GM12878 (cell line): Measurements from ENCODE around the gene THAP11. TPM values are rescaled to one million over a fixed set of nuclear protein-coding genes. Genes with fewer than 3 reads are reported as not detected.

Experiments
- ATAC-seq: fragments of 200-7000 bp; cut with Tn5 transposase; 3 replicates; pipeline ENCODE4 v1.9.1; 2020; ENCODE audit warnings: mild to moderate bottlenecking, moderate library complexity
- BruUV-seq: library from RNA; stranded (reverse); fragments of 400-500 nt; replicated peaks from 2 replicates; lab custom pipeline; 2021; lab: Mats Ljungman, UMichigan
- CTCF ChIA-PET: fragments of 300-600 bp; sonication (Branson Sonifier 250); formaldehyde crosslinking; extraction: SDS; loops from one replicate; lab custom pipeline; 2021; ENCODE audit warnings: inconsistent platforms; lab: Yijun Ruan, JAX
- POLR2A ChIA-PET: fragments of 350-600 bp; formaldehyde crosslinking; extraction: SDS; loops from one replicate; lab custom pipeline; 2021; ENCODE audit warnings: inconsistent platforms; lab: Charles Lee
- RAD21 ChIA-PET: fragments of 300-600 bp; sonication (Branson Sonifier 250); formaldehyde crosslinking; loops from one replicate; lab custom pipeline; 2023; ENCODE audit warnings: antibody characterized with exemption; ENCODE audit not compliant: unreplicated experiment; lab: Charles Lee
- SMC1A ChIA-PET: fragments of 300-600 bp; sonication (Branson Sonifier 250); formaldehyde crosslinking; loops from one replicate; lab custom pipeline; 2023; ENCODE audit not compliant: unreplicated experiment, uncharacterized antibody; lab: Charles Lee
- DNase-seq: peaks from one replicate; pipeline ENCODE4 v3.0.0-alpha.2; 2011; ENCODE audit warnings: low read depth, low spot score
- FAIRE-seq: peaks from 3 replicates; lab custom pipeline; 2011; peaks lifted over from hg19 to GRCh38; lab: Jason Lieb, UNC
- H2AFZ ChIP-seq: 2 replicates; pipeline ENCODE4 v1.6.0; 2011; ENCODE audit warnings: low read depth, low read length, control low read depth; ENCODE audit not compliant: control insufficient read depth
- H3K27ac ChIP-seq: 2 replicates; pipeline ENCODE4 v1.5.1; 2011; ENCODE audit warnings: control low read depth; ENCODE audit not compliant: control insufficient read depth, insufficient read depth
- H3K27me3 ChIP-seq, 2 experiments: replicated peaks in 1 of 2; 2 replicates each; pipeline versions ENCODE4 v1.6.0 to v1.6.1; 2011; ENCODE audit warnings: low read length in 1 of 2; ENCODE audit not compliant: control insufficient read depth in 2 of 2, insufficient read depth in 2 of 2
- H3K36me3 ChIP-seq, 2 experiments: 2 replicates each; pipeline ENCODE4 v1.5.1; 2011; ENCODE audit warnings: low read length in 1 of 2; ENCODE audit not compliant: control insufficient read depth in 2 of 2, insufficient read depth in 2 of 2
- H3K4me1 ChIP-seq: 2 replicates; pipeline ENCODE4 v1.6.1; 2011; ENCODE audit warnings: mild to moderate bottlenecking, low read length, moderate library complexity, mixed read lengths; ENCODE audit not compliant: control insufficient read depth, insufficient read depth
- H3K4me2 ChIP-seq: 2 replicates; pipeline ENCODE4 v1.6.0; 2011; ENCODE audit warnings: control low read depth; ENCODE audit not compliant: control insufficient read depth, insufficient read depth
- H3K4me3 ChIP-seq: fragments of 200-600 bp; sonication (generic); 2 replicates; pipeline ENCODE4 v1.5.1; 2016
- H3K79me2 ChIP-seq: 2 replicates; pipeline ENCODE4 v1.6.0; 2011; ENCODE audit warnings: low read length; ENCODE audit not compliant: control insufficient read depth, insufficient read depth
- H3K9ac ChIP-seq: 2 replicates; pipeline ENCODE4 v1.8.0; 2011; ENCODE audit warnings: low read length, control low read depth, mixed read lengths; ENCODE audit not compliant: control insufficient read depth, insufficient read depth
- H3K9me3 ChIP-seq: replicated peaks from 3 replicates; pipeline ENCODE4 v1.5.1; 2011; ENCODE audit warnings: mild to moderate bottlenecking, low read length; ENCODE audit not compliant: control insufficient read depth, insufficient read depth
- H4K20me1 ChIP-seq: 2 replicates; pipeline ENCODE4 v1.6.0; 2011; ENCODE audit not compliant: control insufficient read depth, insufficient read depth
- CBX5 ChIP-seq: sonication (generic); IDR thresholded peaks from 2 replicates; pipeline ENCODE4 v1.6.1; 2016; ENCODE audit warnings: low read depth, moderate library complexity, mild to moderate bottlenecking, inconsistent platforms
- FOXM1 ChIP-seq: IDR thresholded peaks from 2 replicates; pipeline ENCODE4 v1.6.1; 2012; ENCODE audit warnings: low read depth, mild to moderate bottlenecking, inconsistent platforms, low read length, moderate library complexity
- HDAC6 ChIP-seq: fragments of 200-600 bp; sonication (generic); IDR thresholded peaks from one replicate; pipeline ENCODE4 v1.8.0; 2017; ENCODE audit warnings: antibody characterized with exemption; ENCODE audit not compliant: unreplicated experiment
- HDGF ChIP-seq: fragments of 450-650 bp; IDR thresholded peaks from 2 replicates; pipeline ENCODE4 v1.6.1; 2016; ENCODE audit warnings: antibody characterized with exemption
- MEF2A ChIP-seq: IDR thresholded peaks from 2 replicates; pipeline ENCODE4 v1.6.1; 2011; ENCODE audit warnings: low read depth, mild to moderate bottlenecking, low read length, moderate library complexity; ENCODE audit not compliant: insufficient read depth
- NFYB ChIP-seq: IDR thresholded peaks from 2 replicates; pipeline ENCODE4 v1.6.1; 2011; ENCODE audit warnings: low read depth, mild to moderate bottlenecking, low read length, improper control_type of control experiment, moderate library complexity; ENCODE audit not compliant: insufficient read depth
- PKNOX1 ChIP-seq: fragments of 450-650 bp; IDR thresholded peaks from 2 replicates; pipeline ENCODE4 v1.6.1; 2016; ENCODE audit warnings: mild to moderate bottlenecking
- SMC3 ChIP-seq: IDR thresholded peaks from 2 replicates; pipeline ENCODE4 v1.6.1; 2011; ENCODE audit warnings: low read length, improper control_type of control experiment, borderline replicate concordance
- SREBF1 ChIP-seq: IDR thresholded peaks from 2 replicates; pipeline ENCODE4 v1.6.1; 2012; ENCODE audit warnings: mild to moderate bottlenecking, low read length
- TARDBP ChIP-seq: IDR thresholded peaks from 2 replicates; pipeline ENCODE4 v1.6.1; 2016; ENCODE audit warnings: borderline replicate concordance
- WRNIP1 ChIP-seq: IDR thresholded peaks from 2 replicates; pipeline ENCODE4 v1.6.1; 2011; ENCODE audit warnings: low read depth, low read length, improper control_type of control experiment, borderline replicate concordance
- ZNF207 ChIP-seq: fragments of 450-650 bp; IDR thresholded peaks from 2 replicates; pipeline ENCODE4 v1.6.1; 2014; ENCODE audit warnings: antibody characterized with exemption, mild to moderate bottlenecking, borderline replicate concordance
- ZNF24 ChIP-seq: fragments of 450-650 bp; IDR thresholded peaks from 2 replicates; pipeline ENCODE4 v1.6.1; 2017; ENCODE audit warnings: antibody characterized with exemption, mild to moderate bottlenecking
- ZNF687 ChIP-seq: fragments of 450-650 bp; IDR thresholded peaks from 2 replicates; pipeline ENCODE4 v1.6.1; 2017; ENCODE audit warnings: mild to moderate bottlenecking, moderate library complexity
- WGBS: methylation state at CpG from one replicate; pipeline ENCODE4 v1.1.6; 2016; ENCODE audit warnings: low lambda C conversion rate; ENCODE audit not compliant: insufficient replicate concordance, insufficient coverage; ENCODE audit errors: missing lambda C conversion rate; 5-methylcytosine and 5-hydroxymethylcytosine counted together
- in situ Hi-C: fragments of 300-500 bp; cut with MboI; formaldehyde crosslinking; loops from 9 replicates; pipeline ENCODE4 v1.14.3; 2018; ENCODE audit warnings: mixed read lengths
- intact Hi-C: fragments of 100-400 bp; cut with micrococcal nuclease; formaldehyde crosslinking; loops from one replicate; pipeline ENCODE4 v1.14.2; 2022; ENCODE audit not compliant: unreplicated experiment
- polyA plus RNA-seq, 11 experiments: library from polyadenylated mRNA; depleted of rRNA in 4 of 11; unstranded in 6 of 11; stranded (reverse) in 5 of 11; fragments of >200 nt; fragmentation: Nextera tagmentation in 4 of 11; fragmentation: Illumina TruSeq in 1 of 11; extraction: Ambion mirVana in 4 of 11; extraction: Trizol in 1 of 11; gene quantifications; 1 replicate in 1 of 11; 2 replicates in 10 of 11; pipeline versions ENCODE4 v1.2.1 to v1.2.3, GENCODE V29; 2011 to 2016; ENCODE audit warnings: inconsistent platforms in 2 of 11, missing spikeins in 2 of 11, low read depth in 1 of 11
- total RNA-seq, 4 experiments: library from RNA; depleted of rRNA in 3 of 4; stranded (reverse); fragments of >200 nt in 3 of 4; fragmentation: Illumina TruSeq in 1 of 4; extraction: Trizol in 1 of 4; gene quantifications; 2 replicates each; pipeline versions ENCODE4 v1.2.1 to v1.2.3, GENCODE V29; 2013 to 2021

Gene THAP11
- total and polyA plus RNA-seq, 10 of the 15 experiments (the other 5 are each of a cell fraction or from before 2014, with no cell fraction given) = 2.5 to 36.7 (median 21.4) TPM

- FAIRE-seq = no peak
Measured at GRCh38 chr16:67825906-67826305, 16.2 kb upstream of the THAP11 start.

GRCh38 chr16:67828651-67829050, 13.5 kb upstream of the THAP11 start:
- BruUV-seq = no TSS peak
- H3K9ac ChIP-seq = no peak overlapping the region
- no peak overlapping the region for H3K4me2 ChIP-seq
- RAD21 ChIA-PET = no interaction called here
- peaks cover 4 to 8% of the 10 kb centered on the region in 2 experiments; a peak in 3 of 4 replicates for H3K36me3 ChIP-seq
- H3K4me1 ChIP-seq = peaks cover 4% of the 10 kb centered on the region
- H2AFZ ChIP-seq = no peak overlapping the region
- in situ Hi-C loops (no loop called here), intact Hi-C loops (no loop called here)
- 92% methylated on average over 4 of the region's 4 CpGs for WGBS
- H3K9me3 ChIP-seq = no peaks in the 10 kb centered on the region
- SMC1A ChIA-PET = no interaction called here
- no peaks in the 10 kb centered on the region for H3K27me3 ChIP-seq
- no peak for DNase-seq
- no peak overlapping the region for H3K27ac ChIP-seq
- H4K20me1 ChIP-seq = no peaks in the 10 kb centered on the region
- peaks cover 13% of the 10 kb centered on the region for H3K79me2 ChIP-seq
- POLR2A ChIA-PET = no interaction called here
- no peak for FAIRE-seq
- no peak overlapping the region for H3K4me3 ChIP-seq
- CTCF ChIA-PET = interaction anchor here (1.8 kb wide), 1 partner anchor 12 kb away, joined by 6 read pairs; no protein-coding TSS in a partner anchor
- ATAC-seq = no peak
- TF ChIP-seq FOXM1 (no peak), HDAC6 (no peak), SREBF1 (no peak), TARDBP (no peak), NFYB (no peak), ZNF687 (no peak), HDGF (no peak)

More at GRCh38 chr16:67825906-67826305, 16.2 kb upstream of the THAP11 start:
- CTCF ChIA-PET = interaction anchor here (0.6 to 3.1 kb wide), 2 partner anchors 10 to 16 kb away, joined by 3 to 20 read pairs; no protein-coding TSS in a partner anchor
- TF ChIP-seq ZNF24 (no peak), SMC3 (no peak), MEF2A (no peak), ZNF207 (no peak), PKNOX1 (no peak), CBX5 (no peak), WRNIP1 (no peak), HDAC6 (no peak)
- TF ChIP-seq, all 136 proteins: peak for 0
- H2AFZ ChIP-seq = no peak overlapping the region
- no peaks in the 10 kb centered on the region; the same call in 1 of the 2 replicates for H4K20me1 ChIP-seq
- ChIA-PET RAD21 (no interaction called here), SMC1A (no interaction called here), POLR2A (no interaction called here)
- DNase-seq (no peak), ATAC-seq (no peak)
- whole genome bisulfite sequencing = 94% methylated on average over 14 of the region's 14 CpGs
- H3K79me2 ChIP-seq = no peaks in the 10 kb centered on the region
- H3K4me1 ChIP-seq = no peaks in the 10 kb centered on the region
- no peak overlapping the region for H3K4me3 ChIP-seq
- H3K9me3 ChIP-seq = no peaks in the 10 kb centered on the region
- H3K27me3 ChIP-seq = no peaks in the 10 kb centered on the region
- no TSS peak for BruUV-seq
- H3K9ac ChIP-seq = no peak overlapping the region
- H3K27ac ChIP-seq = no peak overlapping the region
- no peak overlapping the region for H3K4me2 ChIP-seq
- in situ Hi-C loops (no loop called here), intact Hi-C loops (no loop called here)
- H3K36me3 ChIP-seq = peaks cover 3 to 4% of the 10 kb centered on the region in 2 experiments; a peak in 3 of 4 replicates
